Gastrocnemius medialis (tissue), 4 donors: ENCODE results near the gene BANF2.

Source experiments
- POLR2A ChIP-seq, 2 donors: fragments of 450-650 bp; IDR thresholded peaks; one replicate each; pipeline ENCODE4 v1.6.1; 2017; ENCODE audit warnings: antibody characterized with exemption in 2 of 2, mild to moderate bottlenecking in 2 of 2, moderate library complexity in 2 of 2
- TF ChIP-seq, protein P1 (sequence below), 5 experiments: fragments of 450-650 bp in 3 of 5; fragments of 200-600 bp in 2 of 5; sonication (generic) in 2 of 5; IDR thresholded peaks in 4 of 5; conservative IDR thresholded peaks in 1 of 5; 1 replicate in 4 of 5; 2 replicates in 1 of 5; pipeline ENCODE4 v1.5.1; 2016 to 2019; ENCODE audit warnings: antibody characterized with exemption in 5 of 5, mild to moderate bottlenecking in 3 of 5, moderate library complexity in 3 of 5

DNA sequence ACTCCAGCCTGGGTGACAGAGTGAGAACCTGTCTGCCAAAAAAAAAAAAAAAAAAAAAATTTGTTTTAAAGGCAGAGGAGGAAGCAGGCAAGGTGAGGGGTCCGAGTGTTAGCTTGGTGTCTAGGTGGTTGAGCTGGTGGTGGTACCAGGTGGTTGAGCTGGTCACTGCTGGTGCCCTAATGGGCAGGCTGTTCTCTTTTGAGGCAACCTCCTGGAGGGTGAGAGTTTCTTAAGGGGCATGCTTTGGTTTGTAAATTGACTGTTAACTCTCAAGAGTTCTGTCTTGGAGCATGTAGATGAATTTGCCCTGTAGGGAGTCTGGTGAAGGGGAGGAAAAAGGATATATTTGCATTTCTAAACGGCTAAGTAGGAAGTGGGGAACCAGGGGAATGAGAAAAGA is 52.7 kb downstream of the BANF2 start:
- TF ChIP-seq, protein P1, sequence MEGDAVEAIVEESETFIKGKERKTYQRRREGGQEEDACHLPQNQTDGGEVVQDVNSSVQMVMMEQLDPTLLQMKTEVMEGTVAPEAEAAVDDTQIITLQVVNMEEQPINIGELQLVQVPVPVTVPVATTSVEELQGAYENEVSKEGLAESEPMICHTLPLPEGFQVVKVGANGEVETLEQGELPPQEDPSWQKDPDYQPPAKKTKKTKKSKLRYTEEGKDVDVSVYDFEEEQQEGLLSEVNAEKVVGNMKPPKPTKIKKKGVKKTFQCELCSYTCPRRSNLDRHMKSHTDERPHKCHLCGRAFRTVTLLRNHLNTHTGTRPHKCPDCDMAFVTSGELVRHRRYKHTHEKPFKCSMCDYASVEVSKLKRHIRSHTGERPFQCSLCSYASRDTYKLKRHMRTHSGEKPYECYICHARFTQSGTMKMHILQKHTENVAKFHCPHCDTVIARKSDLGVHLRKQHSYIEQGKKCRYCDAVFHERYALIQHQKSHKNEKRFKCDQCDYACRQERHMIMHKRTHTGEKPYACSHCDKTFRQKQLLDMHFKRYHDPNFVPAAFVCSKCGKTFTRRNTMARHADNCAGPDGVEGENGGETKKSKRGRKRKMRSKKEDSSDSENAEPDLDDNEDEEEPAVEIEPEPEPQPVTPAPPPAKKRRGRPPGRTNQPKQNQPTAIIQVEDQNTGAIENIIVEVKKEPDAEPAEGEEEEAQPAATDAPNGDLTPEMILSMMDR (IDR thresholded peaks at IDR 0.05 in 4 of 5, conservative IDR thresholded peaks at IDR 0.05 in 1 of 5): no peak
- TF ChIP-seq POLR2A (IDR thresholded peaks at IDR 0.05): no peak
